GM23248 (cell line): ENCODE results near the gene PPFIBP2. TPM values are rescaled to one million over a fixed set of nuclear protein-coding genes. Genes with fewer than 3 reads are reported as not detected.

Source experiments
- DNase-seq: peaks from one replicate; pipeline ENCODE4 v3.0.0-alpha.2; 2015
- H2AFZ ChIP-seq: fragments of 200-600 bp; sonication (generic); 2 replicates; pipeline ENCODE4 v1.6.1; 2016; ENCODE audit warnings: antibody characterized with exemption
- H3F3A ChIP-seq: fragments of 200-600 bp; sonication (generic); 2 replicates; pipeline ENCODE4 v1.6.1; 2016; ENCODE audit warnings: mild to moderate bottlenecking, antibody characterized with exemption, mixed run types; ENCODE audit not compliant: insufficient read depth
- H3K27ac ChIP-seq: fragments of 200-600 bp; sonication (generic); 2 replicates; pipeline ENCODE4 v1.5.1; 2016; ENCODE audit warnings: mild to moderate bottlenecking
- H3K27me3 ChIP-seq: fragments of 200-600 bp; sonication (generic); replicated peaks from 2 replicates; pipeline ENCODE4 v1.6.1; 2016; ENCODE audit warnings: mild to moderate bottlenecking; ENCODE audit not compliant: insufficient read depth
- H3K36me3 ChIP-seq: fragments of 200-600 bp; sonication (generic); 2 replicates; pipeline ENCODE4 v1.6.1; 2016; ENCODE audit warnings: low read depth, mild to moderate bottlenecking
- H3K4me1 ChIP-seq: fragments of 200-600 bp; sonication (generic); 2 replicates; pipeline ENCODE4 v1.6.1; 2016; ENCODE audit warnings: mild to moderate bottlenecking; ENCODE audit not compliant: insufficient read depth
- H3K4me2 ChIP-seq: fragments of 200-600 bp; sonication (generic); one replicate; pipeline ENCODE4 v1.6.1; 2016; ENCODE audit warnings: mild to moderate bottlenecking; ENCODE audit not compliant: unreplicated experiment
- H3K4me3 ChIP-seq: fragments of 200-600 bp; sonication (generic); 2 replicates; pipeline ENCODE4 v1.5.1; 2016; ENCODE audit warnings: mild to moderate bottlenecking
- H3K79me2 ChIP-seq: fragments of 200-600 bp; sonication (generic); 2 replicates; pipeline ENCODE4 v1.6.1; 2016; ENCODE audit warnings: mild to moderate bottlenecking; ENCODE audit not compliant: insufficient read depth
- H3K9ac ChIP-seq: fragments of 200-600 bp; sonication (generic); 2 replicates; pipeline ENCODE4 v1.6.1; 2016; ENCODE audit warnings: mild to moderate bottlenecking
- H3K9me2 ChIP-seq: fragments of 200-600 bp; sonication (generic); 2 replicates; pipeline ENCODE4 v1.6.1; 2016; ENCODE audit warnings: mixed run types, mild to moderate bottlenecking, moderate library complexity; ENCODE audit not compliant: insufficient read depth
- H3K9me3 ChIP-seq: fragments of 200-600 bp; sonication (generic); one replicate; pipeline ENCODE4 v1.6.1; 2017; ENCODE audit warnings: low read depth
- H4K20me1 ChIP-seq: fragments of 200-600 bp; sonication (generic); 2 replicates; pipeline ENCODE4 v1.6.0; 2016; ENCODE audit not compliant: insufficient read depth
- EZH2 ChIP-seq: fragments of 200-600 bp; sonication (generic); IDR thresholded peaks from 2 replicates; pipeline ENCODE4 v1.6.1; 2018; ENCODE audit warnings: antibody characterized with exemption, mild to moderate bottlenecking; ENCODE audit not compliant: insufficient read depth, poor library complexity, severe bottlenecking
- EZH2phosphoT487 ChIP-seq: fragments of 200-600 bp; sonication (generic); IDR thresholded peaks from 2 replicates; pipeline ENCODE4 v1.6.1; 2018; ENCODE audit warnings: antibody characterized with exemption, moderate library complexity, mild to moderate bottlenecking, low read depth; ENCODE audit not compliant: insufficient read depth
- WGBS, 2 experiments: methylation state at CpG; one replicate each; pipeline ENCODE4 v1.1.6; 2015 to 2017; ENCODE audit warnings: low lambda C conversion rate in 2 of 2, low coverage in 1 of 2; ENCODE audit errors: missing lambda C conversion rate in 2 of 2; 5-methylcytosine and 5-hydroxymethylcytosine counted together
- in situ Hi-C: fragments of 300-500 bp; cut with MboI; formaldehyde crosslinking; loops from 2 replicates; pipeline ENCODE4 v1.15.0; 2020
- polyA plus RNA-seq: library from polyadenylated mRNA; unstranded; fragments of >200 nt; fragmentation: Nextera tagmentation; extraction: Ambion mirVana; gene quantifications from 2 replicates; pipeline ENCODE4 v1.2.1, GENCODE V29; 2016
- total RNA-seq: library from RNA; depleted of rRNA; stranded (reverse); fragments of >200 nt; shearing (Covaris generic); gene quantifications from 2 replicates; pipeline ENCODE4 v1.2.3, GENCODE V29; 2014

Gene PPFIBP2
- total and polyA plus RNA-seq, 2 experiments from 2014 or later: 4.1 to 5.9 TPM

DNA sequence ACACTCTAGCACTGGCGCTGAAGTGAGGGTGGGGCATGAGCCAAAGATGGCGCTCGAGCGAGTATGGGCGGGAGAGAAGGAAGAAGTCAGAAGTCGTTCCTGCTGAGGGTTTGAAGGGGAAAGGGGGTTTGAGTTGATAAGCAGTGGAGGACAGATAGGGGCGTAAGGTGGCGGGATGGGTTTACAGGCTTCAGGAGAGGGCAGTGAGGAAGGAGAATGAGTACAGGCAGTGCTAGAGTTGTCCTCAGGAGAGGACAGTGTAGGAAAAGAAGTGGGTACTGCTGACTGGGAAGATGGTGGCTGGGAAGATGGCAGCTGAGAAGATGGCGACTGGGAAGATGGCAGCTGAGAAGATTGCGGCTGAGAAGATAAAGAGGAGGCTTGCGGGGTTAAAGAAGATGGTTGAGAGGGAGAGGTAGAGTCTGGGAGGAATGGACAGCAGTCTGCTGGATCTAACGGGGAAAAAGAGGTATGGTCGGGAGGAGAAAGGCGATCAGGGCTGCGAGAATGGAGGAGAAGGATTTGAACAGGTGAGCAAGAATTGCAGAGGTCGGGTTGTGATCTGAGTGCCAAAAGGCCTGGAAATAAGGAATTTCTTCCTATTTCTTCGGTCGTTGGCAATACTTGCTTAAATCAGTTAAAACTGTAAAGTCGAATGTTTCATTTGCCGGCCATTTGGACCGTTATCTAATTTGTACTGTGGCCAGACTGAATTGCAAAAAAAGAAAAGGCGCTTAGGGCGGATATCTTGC, 5.2 kb downstream of the PPFIBP2 start:
- H3K9ac ChIP-seq: no peak overlapping the region
- H3K4me2 ChIP-seq: no peak overlapping the region
- no peaks in the 10 kb centered on the region for H4K20me1 ChIP-seq
- H3K4me1 ChIP-seq: no peaks in the 10 kb centered on the region
- 89 to 90% methylated on average over 23 of the region's 23 CpGs for WGBS, 2 experiments
- 0 out of 2 replicates have a peak, but pooled peaks cover 6% of the 10 kb centered on the region for H3K27me3 ChIP-seq
- no peak for DNase-seq
- H3F3A ChIP-seq: no peaks in the 10 kb centered on the region
- no peak overlapping the region for H2AFZ ChIP-seq
- H3K4me3 ChIP-seq: no peak overlapping the region
- no peaks in the 10 kb centered on the region for H3K9me2 ChIP-seq
- no peaks in the 10 kb centered on the region for H3K79me2 ChIP-seq
- in situ Hi-C loops: no loop called here
- TF ChIP-seq EZH2 (no peak), EZH2phosphoT487 (no peak)
- no peaks in the 10 kb centered on the region for H3K36me3 ChIP-seq
- no peaks in the 10 kb centered on the region for H3K9me3 ChIP-seq
- H3K27ac ChIP-seq: no peak overlapping the region

DNA sequence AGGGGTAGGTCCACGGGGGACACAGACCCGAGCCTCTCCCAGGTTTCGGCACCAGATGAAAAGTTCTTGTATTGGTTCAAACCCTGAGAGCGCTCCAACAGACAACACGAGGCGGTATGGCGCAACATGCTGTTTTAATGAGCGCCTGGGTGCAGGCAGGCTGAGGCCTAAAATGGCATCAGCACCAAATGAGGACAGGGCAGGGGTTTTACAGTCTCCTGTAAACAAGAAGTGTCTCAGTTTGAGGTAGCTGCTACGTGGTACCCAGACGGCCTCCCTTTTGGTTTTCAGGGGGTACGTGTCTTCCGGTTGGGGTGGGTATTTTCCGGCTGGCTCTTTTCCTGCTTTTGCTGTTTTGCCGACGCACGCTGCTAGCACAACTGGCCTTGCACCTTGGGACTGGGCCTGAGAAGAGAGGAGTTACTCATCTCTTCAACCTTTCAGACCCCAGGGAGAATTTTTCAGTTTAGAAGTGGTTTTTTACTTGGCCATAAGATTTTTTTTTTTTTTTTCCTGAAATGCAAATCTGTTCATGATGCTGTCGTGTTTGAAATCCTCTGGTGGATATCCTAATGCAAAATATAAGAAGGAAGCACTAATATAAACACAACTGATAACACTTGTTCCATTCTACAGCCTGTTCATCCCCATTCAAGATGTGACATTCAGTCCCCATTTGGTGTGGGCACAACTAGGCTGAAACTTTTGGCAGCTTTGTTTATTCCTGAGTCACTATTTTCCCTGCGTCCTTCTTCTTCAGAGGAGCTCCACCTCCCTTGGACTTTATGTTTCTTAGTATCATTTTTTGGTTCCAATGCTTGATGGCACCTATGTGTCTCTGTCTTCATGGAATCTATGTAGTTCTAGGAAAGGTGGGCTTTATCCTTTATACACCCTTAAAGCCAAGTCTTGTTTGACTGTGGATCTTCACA, 6.5 kb downstream of the PPFIBP2 start:
- Histone ChIP-seq H4K20me1 (no peaks in the 10 kb centered on the region), H2AFZ (no peak overlapping the region), H3K4me2 (no peak overlapping the region), H3K9me2 (no peaks in the 10 kb centered on the region), H3K9me3 (no peaks in the 10 kb centered on the region), H3K79me2 (no peaks in the 10 kb centered on the region), H3K27me3 (0 out of 2 replicates have a peak, but pooled peaks cover under 1% of the 10 kb centered on the region), H3K4me3 (no peak overlapping the region), H3K36me3 (no peaks in the 10 kb centered on the region), H3K9ac (no peak overlapping the region), H3F3A (no peaks in the 10 kb centered on the region), H3K4me1 (no peaks in the 10 kb centered on the region), H3K27ac (no peak overlapping the region)
- WGBS, 2 experiments: 69 to 84% methylated on average over 17 of the region's 18 CpGs
- in situ Hi-C loops: no loop called here
- TF ChIP-seq EZH2phosphoT487: no peak
- TF ChIP-seq EZH2: no peak
- peak; percentile 37 for DNase-seq

DNA sequence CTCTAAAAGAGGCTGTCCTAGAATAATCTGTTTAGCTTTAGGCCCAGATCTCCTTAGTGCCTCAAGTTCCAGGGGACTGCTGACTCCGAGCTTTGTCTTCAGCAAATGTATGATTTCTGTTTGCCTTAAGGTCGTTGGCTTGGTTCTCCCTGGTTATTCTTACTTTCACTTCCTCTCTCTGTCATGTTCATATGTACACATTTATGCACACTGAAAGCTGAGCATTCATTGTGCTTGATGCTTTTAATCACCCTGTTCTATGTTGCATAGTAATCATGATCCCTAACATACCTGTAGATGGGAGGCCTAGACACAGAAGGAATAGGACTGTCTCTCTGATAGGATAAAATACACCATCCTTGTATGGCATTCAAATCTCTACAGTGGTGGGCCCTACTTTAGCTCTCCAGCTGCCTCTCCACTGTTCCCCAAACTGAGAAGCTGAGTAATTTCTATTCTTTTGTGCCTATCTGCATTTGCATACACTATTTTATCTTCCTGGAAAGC, 7.2 kb downstream of the PPFIBP2 start:
- Histone ChIP-seq H3F3A (no peaks in the 10 kb centered on the region), H3K4me3 (no peak overlapping the region), H3K27me3 (no peaks in the 10 kb centered on the region), H3K36me3 (no peaks in the 10 kb centered on the region), H3K27ac (no peak overlapping the region), H3K9me2 (no peaks in the 10 kb centered on the region), H3K9ac (no peak overlapping the region), H2AFZ (no peak overlapping the region), H3K9me3 (no peaks in the 10 kb centered on the region), H3K4me2 (no peak overlapping the region), H4K20me1 (no peaks in the 10 kb centered on the region), H3K4me1 (no peaks in the 10 kb centered on the region), H3K79me2 (no peaks in the 10 kb centered on the region)
- DNase-seq: no peak
- in situ Hi-C loops: no loop called here
- TF ChIP-seq EZH2 (no peak), EZH2phosphoT487 (no peak)
- WGBS, 2 experiments: 38 to 54% methylated on average over 2 of the region's 2 CpGs

DNA sequence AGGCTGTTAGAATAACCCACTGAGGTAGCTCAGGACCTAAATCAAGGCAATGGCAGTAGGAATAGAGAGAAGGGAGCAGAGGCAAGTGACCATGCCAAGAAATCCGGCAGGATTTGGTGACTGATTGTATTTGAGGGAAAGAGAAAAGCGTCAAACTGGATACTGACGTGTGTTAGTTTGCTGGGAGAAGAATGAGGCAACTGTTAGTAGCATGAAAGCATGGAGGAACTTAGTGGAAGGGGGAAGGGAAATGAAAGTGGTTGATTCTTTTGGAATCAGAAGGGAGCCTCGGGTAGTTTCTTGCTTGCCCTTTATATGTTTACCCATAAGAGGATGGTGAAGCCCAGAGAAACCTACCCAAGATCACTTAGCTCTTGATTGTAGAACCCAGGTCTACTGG, 8.3 kb downstream of the PPFIBP2 start:
- Histone ChIP-seq H3K9me2 (no peaks in the 10 kb centered on the region), H3K4me2 (no peak overlapping the region), H4K20me1 (no peaks in the 10 kb centered on the region), H3K36me3 (no peaks in the 10 kb centered on the region), H2AFZ (no peak overlapping the region), H3K27ac (no peak overlapping the region), H3K4me3 (no peak overlapping the region), H3K9me3 (no peaks in the 10 kb centered on the region), H3F3A (no peaks in the 10 kb centered on the region), H3K79me2 (no peaks in the 10 kb centered on the region), H3K9ac (no peak overlapping the region), H3K27me3 (no peaks in the 10 kb centered on the region), H3K4me1 (no peaks in the 10 kb centered on the region)
- TF ChIP-seq EZH2 (no peak), EZH2phosphoT487 (no peak)
- WGBS, 2 experiments: 64 to 66% methylated on average over 4 of the region's 4 CpGs
- no peak for DNase-seq
- in situ Hi-C loops: no loop called here
